GM10266 (cell line): ENCODE measurements around the gene MAPKAP1.

ENCODE experiments used
- DNase-seq: peaks from one replicate; pipeline ENCODE4 v3.0.0; 2012; ENCODE audit errors: extremely low spot score
- TF ChIP-seq, protein P1 (sequence below): IDR thresholded peaks from 2 replicates; pipeline ENCODE4 v1.5.1; 2012; ENCODE audit warnings: mild to moderate bottlenecking, low read depth; ENCODE audit not compliant: control insufficient read depth, insufficient read depth; ENCODE audit errors: missing control alignments

MAPKAP1 gene

DNA sequence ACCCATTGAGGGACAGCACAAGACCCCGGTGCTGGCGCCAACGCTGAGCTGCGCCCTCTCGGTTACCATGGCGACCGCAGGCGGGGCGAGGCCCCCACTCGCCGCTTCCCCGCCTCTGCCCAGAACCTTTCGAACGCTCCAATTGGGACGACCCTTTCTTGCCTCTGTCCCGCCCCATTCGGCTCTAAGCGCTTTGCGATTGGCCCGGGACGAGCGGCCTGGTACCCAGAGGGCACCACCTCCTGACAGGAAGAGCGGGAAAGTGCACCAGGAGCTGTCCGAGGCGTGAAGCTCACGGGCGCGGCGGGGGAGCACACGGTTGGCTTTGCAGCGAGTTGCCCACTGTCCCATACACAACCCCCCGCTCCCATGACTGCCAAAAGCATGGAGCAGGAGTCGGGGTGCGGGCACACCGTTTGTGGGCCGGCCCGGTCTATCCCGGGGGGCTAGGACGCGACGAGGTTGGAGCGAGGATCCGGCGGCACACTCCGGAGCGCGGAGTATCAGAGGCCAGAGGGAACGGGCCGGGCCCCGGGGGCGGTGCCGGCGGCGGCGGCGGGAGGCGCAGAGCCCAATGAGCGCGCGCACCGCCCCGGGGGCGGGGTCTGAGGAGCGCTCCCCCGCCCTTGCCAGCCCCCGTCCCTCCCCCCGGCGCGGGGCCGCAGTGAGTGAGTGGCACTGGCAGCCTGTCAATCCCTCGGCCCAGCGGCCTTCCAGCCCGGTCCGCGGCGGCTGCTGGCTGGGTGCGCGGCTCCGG lies 39.2 kb upstream of the MAPKAP1 start:
- peak; percentile 97 for DNase-seq
- TF ChIP-seq, protein P1, sequence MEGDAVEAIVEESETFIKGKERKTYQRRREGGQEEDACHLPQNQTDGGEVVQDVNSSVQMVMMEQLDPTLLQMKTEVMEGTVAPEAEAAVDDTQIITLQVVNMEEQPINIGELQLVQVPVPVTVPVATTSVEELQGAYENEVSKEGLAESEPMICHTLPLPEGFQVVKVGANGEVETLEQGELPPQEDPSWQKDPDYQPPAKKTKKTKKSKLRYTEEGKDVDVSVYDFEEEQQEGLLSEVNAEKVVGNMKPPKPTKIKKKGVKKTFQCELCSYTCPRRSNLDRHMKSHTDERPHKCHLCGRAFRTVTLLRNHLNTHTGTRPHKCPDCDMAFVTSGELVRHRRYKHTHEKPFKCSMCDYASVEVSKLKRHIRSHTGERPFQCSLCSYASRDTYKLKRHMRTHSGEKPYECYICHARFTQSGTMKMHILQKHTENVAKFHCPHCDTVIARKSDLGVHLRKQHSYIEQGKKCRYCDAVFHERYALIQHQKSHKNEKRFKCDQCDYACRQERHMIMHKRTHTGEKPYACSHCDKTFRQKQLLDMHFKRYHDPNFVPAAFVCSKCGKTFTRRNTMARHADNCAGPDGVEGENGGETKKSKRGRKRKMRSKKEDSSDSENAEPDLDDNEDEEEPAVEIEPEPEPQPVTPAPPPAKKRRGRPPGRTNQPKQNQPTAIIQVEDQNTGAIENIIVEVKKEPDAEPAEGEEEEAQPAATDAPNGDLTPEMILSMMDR: no peak

- no peak for DNase-seq
Observed at GRCh38 chr9:125745682-125746016, 38.6 kb upstream of the MAPKAP1 start.

GRCh38 chr9:125745018-125745417 lies 38.0 kb upstream of the MAPKAP1 start:
- TF ChIP-seq, protein P1: no peak
- DNase-seq: no peak

More at GRCh38 chr9:125745682-125746016, 38.6 kb upstream of the MAPKAP1 start:
- TF ChIP-seq, protein P1: no peak

DNA sequence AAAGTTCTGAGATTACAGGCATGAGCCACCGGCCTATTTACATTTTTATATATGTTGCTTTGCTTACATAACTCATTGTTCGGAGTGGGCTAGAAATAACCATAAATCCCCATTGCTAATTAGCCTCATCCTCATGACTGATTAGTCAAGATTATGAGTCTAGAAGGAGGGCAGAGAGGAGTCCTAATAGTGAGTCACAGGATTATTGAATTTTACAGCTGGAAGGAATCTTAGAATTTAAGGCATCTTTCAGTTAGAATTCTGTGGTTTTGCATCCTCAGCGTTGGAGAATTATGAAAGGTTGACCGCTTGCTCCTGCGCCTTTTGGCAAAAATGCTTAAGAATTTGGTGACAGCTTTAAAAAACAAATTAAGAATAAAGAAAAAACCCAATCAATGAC lies 37.6 kb upstream of the MAPKAP1 start:
- no peak for DNase-seq
- TF ChIP-seq, protein P1: no peak

DNA sequence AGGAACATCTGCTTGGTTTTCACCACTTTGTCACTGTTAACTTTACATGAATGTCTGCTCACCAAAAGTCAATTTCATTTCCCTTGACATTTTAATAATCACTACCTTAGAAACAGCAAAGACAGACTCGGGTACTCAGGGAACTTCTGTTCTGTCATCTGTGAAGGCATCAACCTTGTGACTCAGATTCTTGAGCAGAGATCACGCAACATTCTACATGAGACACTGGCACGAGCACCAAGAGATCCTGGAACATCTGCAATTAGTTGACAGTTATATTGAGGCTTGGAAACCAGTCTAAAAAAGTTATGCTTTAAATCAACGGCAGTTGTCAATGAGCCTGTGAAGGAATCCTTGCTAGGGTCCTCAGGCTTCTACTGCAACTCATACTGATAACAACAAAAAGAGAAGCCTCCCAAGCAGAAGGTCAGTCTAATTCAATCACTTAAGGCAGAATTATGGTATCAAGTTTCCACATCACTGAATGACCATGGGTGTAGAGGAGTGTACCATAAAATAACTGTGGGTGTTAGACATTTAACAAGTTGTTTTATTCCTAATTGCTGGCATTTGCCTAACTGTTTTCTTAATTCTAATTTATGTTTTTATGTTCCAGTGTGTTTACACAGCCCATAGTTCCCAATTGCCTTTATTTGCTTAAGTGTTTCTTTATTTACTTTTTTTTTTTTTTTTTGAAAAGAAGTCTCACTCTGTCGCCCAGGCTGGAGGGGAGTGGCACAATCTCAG lies 36.8 kb upstream of the MAPKAP1 start:
- no peak for DNase-seq
- TF ChIP-seq, protein P1: no peak

- TF ChIP-seq, protein P1: no peak
Observed at GRCh38 chr9:125742657-125743056, 35.6 kb upstream of the MAPKAP1 start.

GRCh38 chr9:125739436-125739835 lies 32.4 kb upstream of the MAPKAP1 start:
- no peak for DNase-seq
- TF ChIP-seq, protein P1: no peak

More at GRCh38 chr9:125742657-125743056, 35.6 kb upstream of the MAPKAP1 start:
- no peak for DNase-seq
